GM19025 (cell line): Measurements from ENCODE around the gene OR11H6.
"Not testable (repeated sequence)": the region's sequence is repeated elsewhere in the genome, so short reads cannot be mapped to it uniquely, and the experiment has no call there.

ENCODE experiments used
- ATAC-seq: cut with Tn5 transposase; IDR thresholded peaks from one replicate; pipeline ENCODE4 v1.9.1; 2021; ENCODE audit warnings: mild to moderate bottlenecking, low read depth, moderate library complexity; ENCODE audit not compliant: unreplicated experiment

OR11H6 gene, protein sequence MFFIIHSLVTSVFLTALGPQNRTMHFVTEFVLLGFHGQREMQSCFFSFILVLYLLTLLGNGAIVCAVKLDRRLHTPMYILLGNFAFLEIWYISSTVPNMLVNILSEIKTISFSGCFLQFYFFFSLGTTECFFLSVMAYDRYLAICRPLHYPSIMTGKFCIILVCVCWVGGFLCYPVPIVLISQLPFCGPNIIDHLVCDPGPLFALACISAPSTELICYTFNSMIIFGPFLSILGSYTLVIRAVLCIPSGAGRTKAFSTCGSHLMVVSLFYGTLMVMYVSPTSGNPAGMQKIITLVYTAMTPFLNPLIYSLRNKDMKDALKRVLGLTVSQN

GRCh38 chr14:20223410-20223809, at the start of gene OR11H6:
OR11H6 (plus strand) TSS chr14:20223710; CDS start chr14:20223710, 0 bp downstream.
- ATAC-seq: no peak

GRCh38 chr14:20174205-20174604, 49.3 kb upstream of the OR11H6 start:
- ATAC-seq: not testable (repeated sequence)

DNA sequence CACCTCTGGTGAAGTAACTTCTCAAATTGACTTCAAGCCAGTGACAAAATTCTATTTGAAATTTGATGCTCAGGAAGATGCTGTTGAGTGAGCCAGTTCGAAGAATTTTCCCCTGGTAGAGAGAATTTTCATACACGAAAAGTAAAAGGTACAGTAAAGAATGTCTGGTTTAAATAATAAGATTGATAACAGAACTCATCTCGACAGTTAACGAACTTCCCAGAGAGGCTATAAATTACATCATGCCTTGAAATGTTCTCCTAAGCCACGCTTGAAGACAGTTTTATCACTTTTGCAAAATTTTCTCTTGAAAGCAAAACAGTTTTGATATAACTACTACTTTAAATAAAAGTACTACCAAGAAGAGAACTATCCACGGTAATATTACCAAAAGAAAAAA, 47.2 kb upstream of the OR11H6 start:
- no peak for ATAC-seq

- no peak for ATAC-seq
Observed at GRCh38 chr14:20177433-20177974, 46.0 kb upstream of the OR11H6 start.

DNA sequence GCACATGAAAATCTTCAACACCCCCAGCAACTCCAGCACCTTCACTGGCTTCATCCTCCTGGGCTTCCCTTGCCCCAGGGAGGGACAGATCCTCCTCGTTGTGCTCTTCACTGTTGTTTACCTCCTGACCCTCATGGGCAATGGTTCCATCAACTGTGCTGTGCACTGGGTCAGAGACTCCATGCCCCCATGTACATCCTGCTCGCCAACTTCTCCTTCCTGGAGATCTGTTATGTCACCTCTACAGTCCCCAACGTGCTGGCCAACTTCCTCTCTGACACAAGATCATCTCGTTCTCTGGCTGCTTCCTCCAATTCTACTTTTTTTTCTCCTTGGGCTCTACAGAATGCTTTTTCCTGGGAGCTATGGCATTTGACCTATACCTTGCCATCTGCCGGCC, 44.3 kb upstream of the OR11H6 start:
- ATAC-seq: no peak

GRCh38 chr14:20179880-20180279, 43.6 kb upstream of the OR11H6 start:
- ATAC-seq: no peak

DNA sequence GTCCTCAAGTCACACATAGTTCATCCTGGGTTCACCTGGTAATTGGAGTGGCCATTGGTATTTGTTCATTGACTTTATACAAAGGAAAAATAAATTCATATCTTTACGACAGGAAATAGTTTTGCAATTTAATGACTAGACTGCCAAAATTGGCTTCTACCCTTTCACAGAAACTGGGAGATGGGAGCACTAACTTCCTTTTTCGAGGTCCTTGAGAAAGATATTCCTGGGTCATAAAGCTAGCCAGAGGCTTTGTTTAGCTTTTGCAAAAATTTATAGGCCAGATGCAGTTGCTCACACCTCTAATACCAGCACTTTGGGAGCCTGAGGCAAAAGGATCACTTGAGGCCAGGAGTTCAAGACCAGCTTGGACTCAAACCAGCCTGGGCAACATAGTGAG, 43.0 kb upstream of the OR11H6 start:
- no peak for ATAC-seq

GRCh38 chr14:20184181-20184580, 39.3 kb upstream of the OR11H6 start:
- no peak for ATAC-seq

DNA sequence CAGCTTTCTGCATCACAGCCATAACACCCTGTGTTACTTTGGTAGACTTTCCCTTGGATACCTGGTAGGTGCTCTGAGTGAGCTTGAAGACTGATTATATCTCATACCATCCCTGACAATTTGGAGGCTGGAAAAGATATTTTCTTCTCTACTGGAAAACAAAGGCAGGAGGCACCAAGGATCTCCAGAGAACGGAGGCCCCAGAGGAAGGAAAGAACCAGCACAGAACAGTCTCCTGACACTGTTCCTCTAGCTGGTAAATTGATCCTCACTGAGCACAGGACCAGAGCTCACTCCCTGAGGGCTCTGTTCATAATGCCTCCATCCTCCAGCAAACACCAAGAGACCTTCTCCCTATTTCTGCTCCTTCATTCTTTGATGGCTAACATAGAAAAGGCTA, 32.9 kb upstream of the OR11H6 start, which contains the start of gene OR11G2:
Gene OR11G2 (plus strand): TSS at position 301 of the 400 bp plus-strand sequence. CDS start 6,542 bp downstream, outside the sequence.
- ATAC-seq: no peak

GRCh38 chr14:20191396-20191795, 32.1 kb upstream of the OR11H6 start:
- no peak for ATAC-seq

GRCh38 chr14:20194101-20194500, 29.4 kb upstream of the OR11H6 start:
- ATAC-seq: no peak

- not testable (repeated sequence) for ATAC-seq
Observed at GRCh38 chr14:20195170-20195569, 28.3 kb upstream of the OR11H6 start.

DNA sequence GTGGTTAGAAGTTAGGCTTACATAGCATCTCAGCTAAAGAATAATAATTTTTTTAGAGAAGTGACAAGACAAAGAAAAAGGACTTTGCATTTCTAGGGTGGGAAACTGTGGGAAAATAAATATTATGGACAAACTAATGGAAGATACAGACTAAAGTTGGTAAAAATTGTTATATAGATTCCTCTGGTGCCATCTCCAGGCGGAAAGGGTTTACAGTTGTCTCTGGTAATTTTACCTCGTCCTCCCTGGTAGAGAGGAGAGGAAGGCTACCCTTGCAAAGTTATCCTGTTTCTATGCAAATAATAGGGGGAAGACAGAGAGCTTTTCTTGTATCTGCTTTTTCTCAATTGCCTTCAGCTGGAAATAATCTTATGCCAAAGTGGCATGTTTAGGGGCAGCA, 27.6 kb upstream of the OR11H6 start:
- no peak for ATAC-seq

GRCh38 chr14:20197459-20197858, 26.1 kb upstream of the OR11H6 start:
- ATAC-seq: no peak

DNA sequence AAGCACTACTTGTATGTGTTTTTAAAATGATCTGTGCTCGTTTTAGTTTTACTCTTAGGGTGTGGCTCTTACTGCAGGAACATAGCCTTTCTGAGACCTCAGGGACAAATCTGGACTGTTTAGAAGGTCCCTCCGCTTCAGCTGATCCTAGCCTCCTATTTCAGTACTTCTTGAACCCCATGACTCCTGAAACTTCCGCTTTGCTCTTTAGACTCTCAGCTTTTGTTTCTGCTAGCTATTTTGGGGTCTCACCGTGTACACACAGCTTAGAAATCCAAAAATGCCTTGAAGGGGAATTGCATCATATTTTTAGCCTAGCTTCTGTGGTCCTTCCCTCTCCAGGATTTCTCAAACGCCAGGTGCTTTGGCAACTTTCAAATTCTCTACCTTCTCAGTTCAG, 24.5 kb upstream of the OR11H6 start:
- ATAC-seq: no peak

DNA sequence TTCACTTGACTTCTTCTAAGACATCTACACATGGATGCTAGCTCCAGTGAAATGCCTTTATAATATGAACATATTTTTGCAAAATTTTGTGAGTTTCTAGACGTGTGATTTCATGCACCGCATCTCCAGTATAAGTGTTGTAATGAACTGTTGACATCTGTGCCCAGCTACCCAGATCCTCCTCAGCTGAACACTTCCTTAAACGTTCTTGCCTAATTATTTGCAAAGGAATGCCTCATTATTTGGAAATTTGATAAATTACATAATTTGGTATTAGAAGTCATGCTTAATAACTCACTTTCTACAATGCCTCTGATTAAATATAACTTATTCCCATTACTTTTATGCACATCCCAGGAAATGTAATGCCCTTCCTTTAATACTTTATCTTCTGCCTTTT, 18.8 kb upstream of the OR11H6 start:
- no peak for ATAC-seq

DNA sequence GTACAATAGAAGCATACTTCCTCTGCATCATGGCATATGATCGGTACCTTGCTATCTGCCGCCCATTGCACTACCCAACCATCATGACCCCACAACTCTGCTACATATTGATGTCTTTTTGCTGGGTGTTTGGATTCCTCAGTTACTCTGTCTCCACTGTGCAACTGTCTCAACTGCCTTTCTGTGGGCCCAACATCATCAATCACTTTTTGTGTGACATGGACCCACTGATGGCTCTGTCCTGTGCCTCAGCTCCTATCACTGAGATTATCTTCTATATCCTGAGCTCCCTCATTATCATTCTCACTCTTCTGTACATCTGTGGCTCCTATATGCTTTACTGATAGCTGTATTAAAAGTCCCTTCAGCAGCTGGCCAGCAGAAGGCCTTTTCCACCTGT, 13.9 kb upstream of the OR11H6 start:
- no peak for ATAC-seq

GRCh38 chr14:20212406-20212805, 11.1 kb upstream of the OR11H6 start:
- ATAC-seq: not testable (repeated sequence)

- ATAC-seq: no peak
Observed at GRCh38 chr14:20215196-20215595, 8.3 kb upstream of the OR11H6 start.

DNA sequence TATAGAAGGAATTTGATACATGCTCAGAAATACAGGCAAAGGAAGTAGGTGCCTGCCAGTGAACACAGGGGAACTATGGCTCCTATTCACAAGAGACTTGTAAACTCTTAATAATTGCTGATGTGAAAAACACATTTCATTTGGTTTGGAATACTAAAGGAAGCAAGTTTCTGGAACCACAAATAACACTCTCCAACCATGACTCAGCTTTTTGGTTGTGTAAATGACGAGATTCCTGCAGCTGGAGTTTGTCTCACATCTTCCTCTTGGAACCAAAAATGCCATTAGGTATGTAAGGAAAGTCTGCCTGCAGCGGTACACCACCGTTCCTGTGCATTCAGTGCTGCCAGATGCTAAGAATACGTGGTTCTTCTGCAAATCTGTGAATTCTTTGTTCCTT, 4.5 kb upstream of the OR11H6 start:
- ATAC-seq: no peak

GRCh38 chr14:20228681-20229080, 5.2 kb downstream of the OR11H6 start, which contains the start of gene OR11H7:
OR11H7 (plus strand) TSS chr14:20228981.
- no peak for ATAC-seq

DNA sequence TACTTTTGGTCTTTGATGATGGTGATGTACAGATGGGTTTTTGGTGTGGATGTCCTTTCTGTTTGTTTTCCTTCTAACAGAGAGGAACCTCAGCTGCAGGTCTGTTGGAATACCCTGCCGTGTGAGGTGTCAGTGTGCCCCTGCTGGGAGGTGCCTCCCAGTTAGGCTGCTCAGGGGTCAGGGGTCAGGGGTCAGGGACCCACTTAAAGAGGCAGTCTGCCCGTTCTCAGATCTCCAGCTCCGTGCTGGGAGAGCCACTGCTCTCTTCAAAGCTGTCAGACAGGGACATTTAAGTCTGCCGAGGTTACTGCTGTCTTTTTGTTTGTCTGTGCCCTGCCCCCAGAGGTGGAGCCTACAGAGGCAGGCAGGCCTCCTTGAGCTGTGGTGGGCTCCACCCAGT, 11.9 kb downstream of the OR11H6 start:
- not testable (repeated sequence) for ATAC-seq
